Testis (tissue), 3 donors: Measurements from ENCODE around the gene AOC2. TPM values are rescaled to one million over a fixed set of nuclear protein-coding genes. Genes with fewer than 3 reads are reported as not detected.
"Not testable (repeated sequence)": the region's sequence is repeated elsewhere in the genome, so short reads cannot be mapped to it uniquely, and the experiment has no call there.

Experiments
- DNase-seq: peaks from one replicate; pipeline ENCODE4 v3.0.0-alpha.2; 2019
- H3K27ac ChIP-seq, 2 donors: fragments of 200-600 bp; sonication (generic); one replicate each; pipeline ENCODE4 v1.5.1; 2019
- H3K27me3 ChIP-seq: fragments of 200-600 bp; sonication (generic); one replicate; pipeline ENCODE4 v1.5.1; 2019
- H3K36me3 ChIP-seq: fragments of 200-600 bp; sonication (generic); one replicate; pipeline ENCODE4 v1.5.1; 2017; ENCODE audit warnings: low read depth; ENCODE audit errors: missing control alignments
- H3K4me1 ChIP-seq: fragments of 200-600 bp; sonication (generic); one replicate; pipeline ENCODE4 v1.5.1; 2019
- H3K4me3 ChIP-seq, 2 donors: fragments of 200-600 bp; sonication (generic); one replicate each; pipeline ENCODE4 v1.5.1; 2017 to 2019
- H3K9me3 ChIP-seq: fragments of 200-600 bp; sonication (generic); one replicate; pipeline ENCODE4 v1.5.1; 2017
- POLR2A ChIP-seq: fragments of 450-650 bp; IDR thresholded peaks from one replicate; pipeline ENCODE4 v1.6.1; 2017; ENCODE audit warnings: antibody characterized with exemption, mild to moderate bottlenecking, moderate library complexity
- WGBS, 2 donors: methylation state at CpG; one replicate each; pipeline ENCODE4 v1.1.5; 2018; 5-methylcytosine and 5-hydroxymethylcytosine counted together
- intact Hi-C: fragments of 100-400 bp; cut with DNase I; formaldehyde crosslinking; loops from one replicate; pipeline ENCODE4 v1.15.1; 2023; ENCODE audit warnings: low total_unique reads
- microRNA-seq, 2 donors: library from miRNA; unstranded; fragments of <30 nt; microRNA quantifications; one replicate each; pipeline ENCODE4, GENCODE V29; 2016; ENCODE audit warnings: borderline number of aligned reads in 2 of 2, borderline replicate concordance in 1 of 2
- polyA plus RNA-seq: library from polyadenylated mRNA; stranded (reverse); fragments of 350-450 nt; fragmentation: Illumina TruSeq; extraction: RNeasy Lipid Tissue Mini Kit (QIAGEN cat#74804); gene quantifications from one replicate; pipeline ENCODE4 v1.2.3, GENCODE V29; 2014; ENCODE audit warnings: low read depth, low replicate concordance; ENCODE audit not compliant: insufficient read depth
- small RNA-seq, 2 donors: library from RNA; depleted of rRNA; stranded (forward); fragments of <200 nt; gene quantifications; one replicate each; pipeline ENCODE3, GENCODE V24; 2016
- total RNA-seq, 2 donors: library from RNA; depleted of rRNA; stranded (reverse); fragments of >200 nt; gene quantifications; one replicate each; pipeline ENCODE4 v1.2.3, GENCODE V29; 2016
- TF ChIP-seq, protein P1 (sequence below), 3 experiments: fragments of 450-650 bp in 2 of 3; fragments of 200-600 bp in 1 of 3; sonication (generic) in 1 of 3; IDR thresholded peaks; one replicate each; pipeline ENCODE4 v1.5.1; 2016 to 2019; ENCODE audit warnings: antibody characterized with exemption in 3 of 3, mild to moderate bottlenecking in 2 of 3, moderate library complexity in 1 of 3

AOC2 gene
- total and polyA plus RNA-seq, 3 donors from 2014 or later = 5.7 to 14.6 (median 10.3) TPM

DNA sequence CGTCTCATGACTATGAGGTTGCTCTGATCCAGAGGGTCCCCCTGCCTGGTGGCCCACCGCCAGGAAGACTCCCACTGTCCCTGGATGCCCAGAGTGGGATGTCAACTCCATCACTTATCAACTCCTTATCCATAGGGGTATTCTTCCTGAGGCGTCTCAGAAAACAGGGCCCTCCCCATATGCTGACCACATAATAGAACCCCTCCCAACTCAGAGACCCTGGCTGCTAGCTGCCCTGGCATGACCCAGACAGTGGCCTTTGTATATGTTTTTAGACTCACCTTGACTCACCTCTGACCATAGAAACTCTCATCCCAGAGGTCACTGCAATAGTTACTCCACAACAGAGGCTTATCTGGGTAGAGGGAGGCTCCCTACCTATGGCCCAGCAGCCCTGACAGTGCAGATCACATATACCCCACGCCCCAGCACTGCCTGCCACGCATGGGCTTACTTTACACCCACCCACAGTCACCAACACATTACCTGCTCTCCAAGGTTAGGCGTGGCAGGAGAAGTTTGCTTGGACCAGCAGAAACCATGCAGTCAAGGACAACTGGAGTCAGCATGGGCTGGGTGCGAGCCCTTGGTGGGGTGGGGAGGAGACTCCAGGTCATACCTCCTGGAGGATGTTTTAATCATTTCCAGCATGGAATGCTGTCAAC, 53.9 kb downstream of the AOC2 start:
- Histone ChIP-seq H3K4me3 (no peak overlapping the region), H3K4me1 (no peaks in the 10 kb centered on the region), H3K36me3 (no peaks in the 10 kb centered on the region), H3K9me3 (no peaks in the 10 kb centered on the region), H3K27ac (no peak overlapping the region), H3K27me3 (no peaks in the 10 kb centered on the region)
- no peak for DNase-seq
- TF ChIP-seq POLR2A = no peak
- TF ChIP-seq, protein P1, sequence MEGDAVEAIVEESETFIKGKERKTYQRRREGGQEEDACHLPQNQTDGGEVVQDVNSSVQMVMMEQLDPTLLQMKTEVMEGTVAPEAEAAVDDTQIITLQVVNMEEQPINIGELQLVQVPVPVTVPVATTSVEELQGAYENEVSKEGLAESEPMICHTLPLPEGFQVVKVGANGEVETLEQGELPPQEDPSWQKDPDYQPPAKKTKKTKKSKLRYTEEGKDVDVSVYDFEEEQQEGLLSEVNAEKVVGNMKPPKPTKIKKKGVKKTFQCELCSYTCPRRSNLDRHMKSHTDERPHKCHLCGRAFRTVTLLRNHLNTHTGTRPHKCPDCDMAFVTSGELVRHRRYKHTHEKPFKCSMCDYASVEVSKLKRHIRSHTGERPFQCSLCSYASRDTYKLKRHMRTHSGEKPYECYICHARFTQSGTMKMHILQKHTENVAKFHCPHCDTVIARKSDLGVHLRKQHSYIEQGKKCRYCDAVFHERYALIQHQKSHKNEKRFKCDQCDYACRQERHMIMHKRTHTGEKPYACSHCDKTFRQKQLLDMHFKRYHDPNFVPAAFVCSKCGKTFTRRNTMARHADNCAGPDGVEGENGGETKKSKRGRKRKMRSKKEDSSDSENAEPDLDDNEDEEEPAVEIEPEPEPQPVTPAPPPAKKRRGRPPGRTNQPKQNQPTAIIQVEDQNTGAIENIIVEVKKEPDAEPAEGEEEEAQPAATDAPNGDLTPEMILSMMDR (IDR thresholded peaks at IDR 0.05) = no peak
- intact Hi-C loops = no loop called here
- 89 to 91% methylated on average over 7 of the region's 7 CpGs for WGBS, 2 donors

DNA sequence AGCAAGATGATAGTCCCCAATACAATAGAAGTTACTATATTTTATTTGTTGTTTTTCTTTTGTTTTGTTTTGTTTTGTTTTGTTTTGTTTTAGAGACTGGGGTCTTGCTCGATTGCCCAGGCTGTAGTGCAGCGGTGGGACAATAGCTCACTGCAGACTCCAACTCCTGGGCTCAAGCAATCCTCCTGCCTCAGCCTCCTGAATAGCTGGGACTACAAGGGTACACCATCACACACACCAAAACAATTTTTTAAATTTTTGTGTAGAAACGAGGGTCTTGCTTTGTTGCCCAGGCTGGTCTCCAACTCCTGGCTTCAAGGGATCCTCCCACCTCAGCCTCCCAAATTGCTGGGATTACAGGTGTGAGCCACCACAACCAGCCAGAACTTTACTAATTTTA, 55.6 kb downstream of the AOC2 start:
- H3K4me1 ChIP-seq, H3K9me3 ChIP-seq, intact Hi-C loops, H3K4me3 ChIP-seq, H3K27me3 ChIP-seq, H3K36me3 ChIP-seq, H3K27ac ChIP-seq, DNase-seq: not testable (repeated sequence)
- WGBS, 2 donors = 83 to 85% methylated on average over 3 of the region's 3 CpGs

Small RNA genes within 50 kb of the gene (microRNA-seq; reads per million reads assigned to microRNA genes)
- 0 reads per million in 2 donors for gene MIR6781

Small RNA genes within 50 kb of the gene (small RNA-seq; reads per million reads assigned to genes)
- gene MIR6781 = 0 reads per million in 2 donors
- 0 reads per million in 2 donors for gene RNU6-287P

Other genes with a start within 250 kb of the AOC2 start
- gene RETREG3, start 235.2 kb upstream of the AOC2 start, total RNA-seq = 100 to 1,000 TPM; 140 to 154 TPM
- 62.3 TPM for gene RETREG3, start 235.2 kb upstream of the AOC2 start, polyA plus RNA-seq
- 100 to 1,000 TPM; 209 to 265 TPM for gene TUBG1, start 234.9 kb upstream of the AOC2 start, total RNA-seq
- gene TUBG1, start 234.9 kb upstream of the AOC2 start, polyA plus RNA-seq = 411 TPM
- 10 to 100 TPM; 50.4 to 57.5 TPM for gene TUBG2, start 185.3 kb upstream of the AOC2 start, total RNA-seq
- 30.6 TPM for gene TUBG2, start 185.3 kb upstream of the AOC2 start, polyA plus RNA-seq
- gene PLEKHH3, start 167.6 kb upstream of the AOC2 start, total RNA-seq = 10 to 100 TPM; 65.8 to 67.3 TPM
- gene PLEKHH3, start 167.6 kb upstream of the AOC2 start, polyA plus RNA-seq = 42.8 TPM
- gene CCR10, start 162.7 kb upstream of the AOC2 start, total RNA-seq = 10 to 100 TPM in 1 of 2 donors, 1 to 10 TPM in 1; 9.8 to 14.3 TPM
- gene CCR10, start 162.7 kb upstream of the AOC2 start, polyA plus RNA-seq = 2.9 TPM
- gene CNTNAP1, start 162.0 kb upstream of the AOC2 start, total RNA-seq = 10 to 100 TPM in 1 of 2 donors, 1 to 10 TPM in 1; 9.0 to 10.3 TPM
- 6.0 TPM for gene CNTNAP1, start 162.0 kb upstream of the AOC2 start, polyA plus RNA-seq
- gene EZH1, start 99.5 kb upstream of the AOC2 start, total RNA-seq = 10 to 100 TPM; 53.7 to 59.4 TPM
- gene EZH1, start 99.5 kb upstream of the AOC2 start, polyA plus RNA-seq = 28.1 TPM
- 10 to 100 TPM in 1 of 2 donors, 1 to 10 TPM in 1; 6.9 to 14.6 TPM for gene RAMP2, start 83.4 kb upstream of the AOC2 start, total RNA-seq
- 38.2 TPM for gene RAMP2, start 83.4 kb upstream of the AOC2 start, polyA plus RNA-seq
- gene VPS25, start 71.1 kb upstream of the AOC2 start, total RNA-seq = 10 to 100 TPM; 48.3 to 51.8 TPM
- gene VPS25, start 71.1 kb upstream of the AOC2 start, polyA plus RNA-seq = 64.1 TPM
- gene WNK4, start 64.0 kb upstream of the AOC2 start, total RNA-seq = 1 to 10 TPM; 1.4 to 2.3 TPM
- gene WNK4, start 64.0 kb upstream of the AOC2 start, polyA plus RNA-seq = 2.8 TPM
- 10 to 100 TPM; 43.0 to 49.2 TPM for gene COA3, start 45.9 kb upstream of the AOC2 start, total RNA-seq
- gene COA3, start 45.9 kb upstream of the AOC2 start, polyA plus RNA-seq = 52.7 TPM
- gene CNTD1, start 45.7 kb upstream of the AOC2 start, total RNA-seq = 10 to 100 TPM; 21.2 to 49.1 TPM
- 114 TPM for gene CNTD1, start 45.7 kb upstream of the AOC2 start, polyA plus RNA-seq
- gene BECN1, start 20.3 kb upstream of the AOC2 start, total RNA-seq = 100 to 1,000 TPM; 100 to 111 TPM
- gene BECN1, start 20.3 kb upstream of the AOC2 start, polyA plus RNA-seq = 74.2 TPM
- 10 to 100 TPM; 79.7 to 92.1 TPM for gene PSME3, start 11.2 kb upstream of the AOC2 start, total RNA-seq
- 135 TPM for gene PSME3, start 11.2 kb upstream of the AOC2 start, polyA plus RNA-seq
- 10 to 100 TPM; 14.3 to 14.8 TPM for gene AOC3, start 6.6 kb downstream of the AOC2 start, total RNA-seq
- gene AOC3, start 6.6 kb downstream of the AOC2 start, polyA plus RNA-seq = 46.4 TPM
- gene G6PC1, start 56.2 kb downstream of the AOC2 start, total RNA-seq = under 1 TPM in 1 of 2 donors, not detected in 1; 0.06 TPM
- 0.26 TPM for gene G6PC1, start 56.2 kb downstream of the AOC2 start, polyA plus RNA-seq
- 10 to 100 TPM; 62.0 to 84.3 TPM for gene AARSD1, start 119.9 kb downstream of the AOC2 start, total RNA-seq
- 184 TPM for gene AARSD1, start 119.9 kb downstream of the AOC2 start, polyA plus RNA-seq
- gene PTGES3L, start 135.5 kb downstream of the AOC2 start, total RNA-seq = 1 to 10 TPM; 2.8 to 5.2 TPM
- 5.5 TPM for gene PTGES3L, start 135.5 kb downstream of the AOC2 start, polyA plus RNA-seq
- gene RUNDC1, start 136.0 kb downstream of the AOC2 start, total RNA-seq = 10 to 100 TPM; 18.5 to 20.2 TPM
- gene RUNDC1, start 136.0 kb downstream of the AOC2 start, polyA plus RNA-seq = 17.5 TPM
- gene RPL27, start 153.8 kb downstream of the AOC2 start, total RNA-seq = 100 to 1,000 TPM; 457 to 634 TPM
- 1,036 TPM for gene RPL27, start 153.8 kb downstream of the AOC2 start, polyA plus RNA-seq
- 10 to 100 TPM in 1 of 2 donors, 1 to 10 TPM in 1; 8.0 to 12.7 TPM for gene IFI35, start 162.2 kb downstream of the AOC2 start, total RNA-seq
- gene IFI35, start 162.2 kb downstream of the AOC2 start, polyA plus RNA-seq = 15.0 TPM
- 100 to 1,000 TPM; 201 to 277 TPM for gene VAT1, start 177.8 kb downstream of the AOC2 start, total RNA-seq
- gene VAT1, start 177.8 kb downstream of the AOC2 start, polyA plus RNA-seq = 204 TPM
- gene RND2, start 180.7 kb downstream of the AOC2 start, total RNA-seq = 10 to 100 TPM; 15.7 to 33.1 TPM
- gene RND2, start 180.7 kb downstream of the AOC2 start, polyA plus RNA-seq = 48.7 TPM